Right hindlimb (tissue), 1 donor: ENCODE measurements around the gene LYPD3.

Experiments used
- DNase-seq: peaks from one replicate; pipeline ENCODE4 v3.0.0-alpha.2; 2018

Gene LYPD3

GRCh38 chr19:43483281-43483680 is 17.9 kb upstream of the LYPD3 start:
- DNase-seq, result no peak

- no peak for DNase-seq
Measured at GRCh38 chr19:43482193-43482592, 16.8 kb upstream of the LYPD3 start.

GRCh38 chr19:43481701-43482100 is 16.3 kb upstream of the LYPD3 start:
- DNase-seq, result no peak

DNA sequence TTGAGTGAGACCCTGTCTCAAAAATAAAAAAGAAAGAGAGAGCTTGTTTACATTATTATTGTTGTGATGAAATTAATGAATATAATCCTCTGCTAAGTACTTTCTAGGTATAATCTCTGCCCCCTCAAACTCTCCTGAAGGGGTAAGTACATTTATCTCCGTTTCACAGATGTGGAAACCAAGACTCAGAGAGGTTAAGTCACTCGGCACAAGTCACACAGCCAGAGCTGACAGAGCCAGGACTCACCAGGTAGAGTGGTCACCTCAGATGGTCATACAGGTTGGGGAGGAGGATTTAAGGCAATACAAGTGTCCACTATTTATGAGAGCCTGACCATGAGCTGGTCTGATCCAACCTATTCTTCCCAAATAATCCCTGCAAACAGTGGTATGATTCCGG is 15.2 kb upstream of the LYPD3 start:
- DNase-seq, result no peak

GRCh38 chr19:43479961-43480561 is 14.7 kb upstream of the LYPD3 start:
- no peak for DNase-seq

DNA sequence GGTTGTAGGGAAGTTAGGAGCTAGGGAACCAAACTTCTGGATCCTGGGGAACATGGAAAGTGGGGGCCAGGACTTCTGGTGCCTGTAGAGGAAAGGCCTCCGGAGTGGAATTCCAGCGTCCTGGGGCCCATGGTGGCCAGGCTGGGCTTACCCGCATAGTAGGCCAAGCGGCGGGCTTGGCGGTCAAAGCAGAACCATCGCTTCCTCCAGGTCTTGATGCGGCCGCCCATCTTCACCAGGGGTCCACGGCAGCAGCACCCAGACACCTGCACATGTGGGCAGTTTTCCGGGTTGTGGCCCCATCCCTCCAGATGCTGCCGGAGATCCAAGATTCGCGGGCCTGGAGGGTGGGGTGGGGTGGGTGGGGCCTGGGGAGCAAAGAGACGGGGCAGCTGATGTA is 13.8 kb upstream of the LYPD3 start:
- no peak for DNase-seq

DNA sequence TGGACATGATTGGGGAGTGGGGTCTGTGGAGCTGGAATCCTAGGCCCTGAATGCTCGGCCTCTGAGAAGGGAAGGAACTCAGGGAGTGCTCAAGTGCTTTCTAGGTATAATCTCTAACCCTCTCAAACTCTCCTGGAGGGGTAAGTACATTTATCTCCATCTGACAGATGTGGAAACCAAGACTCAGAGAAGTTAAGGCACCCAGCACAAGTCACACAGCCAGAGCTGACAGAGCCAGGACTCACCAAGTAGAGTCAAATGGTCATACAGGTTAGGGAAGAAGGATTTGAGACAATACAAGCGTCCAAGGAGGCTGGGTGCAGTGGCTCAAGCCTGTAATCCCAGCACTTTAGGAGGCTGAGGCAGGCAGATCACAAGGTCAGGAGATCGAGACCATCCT is 12.9 kb upstream of the LYPD3 start:
- DNase-seq, result no peak

GRCh38 chr19:43476606-43477005 is 11.2 kb upstream of the LYPD3 start:
- no peak for DNase-seq

DNA sequence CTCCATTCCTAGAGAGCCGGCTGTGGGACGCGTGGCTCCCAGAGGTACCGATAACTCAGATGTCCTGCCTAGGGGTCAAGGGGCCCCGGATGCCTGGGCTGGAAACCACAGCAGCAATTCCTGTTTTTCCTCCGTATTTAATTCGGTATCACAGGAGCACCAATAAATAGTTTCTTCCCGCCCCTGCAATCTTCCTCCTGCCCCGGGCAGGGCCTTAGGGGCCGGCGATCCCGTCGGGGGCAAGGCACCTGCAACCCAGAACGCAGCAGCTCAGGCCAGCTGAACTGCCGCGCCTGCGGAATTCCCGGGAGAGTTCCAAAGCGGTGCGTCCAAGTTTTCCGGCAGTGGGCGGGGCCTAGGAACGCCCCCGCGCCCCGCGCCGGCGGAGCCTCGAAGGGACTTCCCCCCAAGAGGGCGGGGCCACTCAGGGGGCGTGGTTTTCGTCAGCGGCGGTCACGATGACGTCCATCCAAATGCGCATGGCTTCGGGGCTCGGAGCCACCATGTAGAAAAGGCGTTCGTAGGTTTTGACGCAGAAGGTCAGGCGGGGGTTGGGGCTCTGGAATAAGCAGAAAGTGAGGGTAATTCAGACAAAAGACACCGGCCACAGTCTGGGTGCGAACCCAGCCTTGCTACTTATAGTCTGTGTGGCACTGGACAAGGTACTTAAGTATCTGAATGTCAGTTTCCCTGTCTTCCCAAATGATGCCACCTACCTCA is 9.7 kb upstream of the LYPD3 start:
- DNase-seq, result peak; percentile 95

DNA sequence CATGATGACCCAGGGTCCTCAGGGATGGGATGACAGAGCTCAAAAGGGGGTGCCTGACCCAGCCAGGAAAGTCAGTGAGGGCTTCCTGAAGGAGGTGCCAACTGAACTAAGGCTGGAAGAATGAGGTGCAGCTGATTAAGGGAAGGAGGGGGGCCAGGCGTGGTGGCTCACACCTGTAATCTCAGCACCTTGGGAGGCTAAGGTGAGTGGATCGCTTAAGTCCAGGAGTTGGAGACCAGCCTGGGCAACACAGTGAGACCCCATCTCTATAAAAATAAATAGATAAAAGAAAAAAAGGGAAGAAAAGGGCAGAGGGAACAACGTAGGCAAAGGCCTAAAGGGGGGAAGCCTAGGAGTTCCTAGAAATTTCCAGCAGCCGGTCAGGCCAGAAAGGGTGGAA is 9.1 kb upstream of the LYPD3 start:
- no peak for DNase-seq

DNA sequence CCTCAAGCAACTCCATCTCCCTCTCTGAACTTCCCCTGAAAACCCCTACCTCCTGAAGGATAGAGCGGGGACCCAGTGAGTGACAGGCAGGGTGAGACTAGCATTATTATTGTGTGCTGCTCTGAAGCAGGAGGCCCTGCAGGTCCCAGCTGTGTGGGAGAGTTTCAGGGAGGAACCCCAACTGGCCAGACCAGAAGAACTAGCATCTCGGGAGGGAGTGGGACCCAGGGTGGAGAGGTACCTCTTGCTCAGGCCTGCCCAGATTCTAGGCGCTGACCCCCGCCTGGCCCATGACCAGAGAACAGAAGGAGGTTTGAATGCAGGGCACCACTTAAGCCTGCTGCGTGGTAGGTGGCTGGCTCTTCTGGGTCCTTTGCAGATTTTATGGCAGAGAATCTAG is 5.7 kb upstream of the LYPD3 start:
- DNase-seq, result no peak

DNA sequence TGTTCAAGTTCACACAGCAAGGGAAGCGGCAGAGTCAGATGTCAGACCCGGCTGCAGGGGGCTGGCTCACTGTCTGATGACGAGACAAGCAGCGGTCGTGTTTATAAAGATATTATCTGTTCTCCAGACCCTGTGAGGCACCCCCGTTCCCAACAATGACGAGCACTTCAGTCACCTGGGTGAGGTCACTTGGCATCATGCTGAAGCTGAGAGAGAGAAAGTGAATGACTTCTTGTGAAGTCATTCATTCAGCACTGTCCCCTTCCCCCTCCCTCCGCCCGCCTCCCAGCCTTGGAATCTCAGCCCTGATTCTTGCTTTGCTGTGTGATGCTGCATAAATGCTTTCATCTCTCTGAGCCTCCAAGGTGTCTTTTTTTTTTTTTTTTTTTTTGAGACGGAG is 4.9 kb upstream of the LYPD3 start:
- no peak for DNase-seq

GRCh38 chr19:43469160-43469480 is 3.7 kb upstream of the LYPD3 start:
- no peak for DNase-seq

- DNase-seq, result no peak
Measured at GRCh38 chr19:43468354-43469159, 3.1 kb upstream of the LYPD3 start.

- DNase-seq, result no peak
Measured at GRCh38 chr19:43467730-43468129, 2.3 kb upstream of the LYPD3 start.

DNA sequence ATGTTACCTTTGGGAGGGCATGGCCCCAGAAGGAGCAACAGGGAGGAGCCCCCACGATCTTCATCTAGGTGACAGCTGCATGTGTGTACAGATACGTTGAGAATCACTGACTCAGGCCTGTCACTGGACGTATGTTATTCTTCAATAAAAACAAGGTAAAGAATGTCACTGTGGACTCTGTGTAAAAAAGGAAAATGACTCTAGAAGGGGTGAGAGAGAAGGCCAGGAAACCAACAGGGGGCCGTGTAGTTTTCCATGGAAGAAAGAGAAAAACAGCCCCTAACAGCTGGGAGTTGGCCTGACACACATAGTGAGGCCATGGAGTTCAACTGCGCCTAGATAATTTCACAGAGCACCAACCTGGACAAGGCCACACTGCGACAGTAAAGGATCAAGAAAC is 1.9 kb upstream of the LYPD3 start:
- DNase-seq, result no peak

- no peak for DNase-seq
Measured at GRCh38 chr19:43466793-43467192, 1.4 kb upstream of the LYPD3 start.

GRCh38 chr19:43464134-43464775 is 1.2 kb downstream of the LYPD3 start:
- DNase-seq, result no peak

DNA sequence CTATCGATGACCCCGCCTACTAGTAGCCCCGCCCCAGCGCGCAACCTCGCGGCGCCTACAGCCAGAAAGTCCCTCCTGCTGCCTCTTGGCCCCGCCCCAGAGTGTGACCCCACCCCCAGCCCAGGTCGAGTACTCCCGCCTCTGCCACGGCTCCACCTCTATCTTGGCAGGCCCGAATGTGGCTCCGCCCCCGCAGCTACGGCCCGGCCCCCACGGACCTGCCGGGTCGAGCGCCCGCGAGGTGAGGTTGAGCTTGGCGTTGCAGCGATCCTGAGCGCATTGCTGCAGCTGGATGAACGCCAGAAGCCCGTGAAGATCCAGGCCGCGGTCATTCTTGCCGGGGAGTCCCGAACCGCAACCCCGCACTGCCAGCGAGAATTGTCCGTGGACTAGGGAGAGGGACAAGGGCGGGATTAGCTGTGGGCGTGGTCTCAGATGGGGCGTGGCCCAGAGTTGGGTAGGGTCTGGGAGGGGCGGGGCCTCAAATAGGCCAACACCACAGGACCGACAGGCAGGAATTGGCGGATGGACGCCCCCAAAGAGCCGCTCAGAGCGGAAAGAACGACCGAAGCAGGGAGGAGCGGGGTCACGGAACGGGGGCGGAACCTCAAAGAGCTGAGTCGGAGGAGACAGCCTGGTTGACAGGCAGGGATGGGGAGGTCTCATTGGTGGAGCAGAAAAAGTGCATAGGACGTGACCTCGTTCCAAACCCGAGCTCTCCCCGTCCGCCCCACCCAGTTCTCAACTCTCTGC is 1.9 kb downstream of the LYPD3 start:
- peak; percentile 97 for DNase-seq

DNA sequence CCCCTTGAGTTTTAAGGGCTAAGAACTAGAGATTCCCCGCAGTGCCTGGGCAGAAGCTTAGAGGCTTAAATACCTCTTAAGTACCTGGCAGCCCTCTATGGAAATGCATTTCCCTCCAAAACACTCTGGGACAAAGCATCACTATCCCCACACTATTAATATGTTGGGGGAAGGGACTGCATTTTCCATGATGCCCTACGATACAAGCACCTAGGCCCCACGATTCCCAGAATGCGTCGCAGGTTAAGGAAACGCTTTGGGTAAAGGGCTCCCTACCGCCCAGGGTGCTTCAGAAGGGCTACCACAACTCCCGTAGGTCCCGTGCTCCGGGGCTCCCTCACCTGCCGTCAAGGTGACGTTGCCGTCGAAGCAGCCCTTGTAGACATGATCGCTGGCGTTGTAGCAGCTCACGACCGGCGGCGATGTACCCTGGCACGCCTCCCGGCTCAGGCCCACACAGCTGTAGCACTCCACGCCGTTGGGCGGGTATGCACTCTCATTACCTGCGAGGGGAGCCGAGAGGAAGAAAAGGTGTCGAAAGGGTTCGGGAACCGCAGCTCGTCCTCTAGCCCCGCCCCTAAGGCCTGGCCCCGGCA is 2.5 kb downstream of the LYPD3 start:
- DNase-seq, result no peak

DNA sequence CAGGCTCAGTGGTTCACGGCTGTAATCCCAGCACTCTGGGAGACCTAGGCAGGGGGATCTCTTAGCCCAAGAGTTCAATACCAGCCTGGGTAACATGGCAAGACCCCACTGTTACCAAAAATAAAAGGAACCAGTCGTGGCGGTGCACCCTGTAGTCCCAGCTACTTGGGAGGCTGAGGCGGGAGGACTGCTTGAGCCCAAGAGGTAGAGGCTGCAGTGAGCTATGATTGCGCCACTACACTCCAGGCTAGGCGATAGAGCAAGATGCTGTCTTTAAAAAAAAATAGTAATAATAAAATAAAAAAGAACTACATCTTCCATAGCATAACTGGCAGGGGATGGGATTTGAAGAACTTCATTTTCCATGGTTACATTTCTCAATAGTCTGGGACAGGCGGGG is 3.0 kb downstream of the LYPD3 start:
- DNase-seq, result no peak

- no peak for DNase-seq
Measured at GRCh38 chr19:43461303-43461702, 4.1 kb downstream of the LYPD3 start.
